Cardiac fibroblast (primary cell): ENCODE results near the gene REP15.
"Not testable (repeated sequence)": the region's sequence is repeated elsewhere in the genome, so short reads cannot be mapped to it uniquely, and the experiment has no call there.

ENCODE experiments used
- DNase-seq, 2 donors: peaks; one replicate each; pipeline versions ENCODE4 v3.0.0 to v3.0.0-alpha.2; 2010; ENCODE audit warnings: low read depth in 2 of 2
- H3K4me3 ChIP-seq, 2 donors: replicated peaks in 1 of 2; 1 replicate in 1 of 2; 2 replicates in 1 of 2; pipeline ENCODE4 v1.5.1; 2011; ENCODE audit warnings: low read depth in 2 of 2, low read length in 2 of 2, mild to moderate bottlenecking in 2 of 2, moderate library complexity in 1 of 2
- CTCF ChIP-seq: IDR thresholded peaks from one replicate; pipeline ENCODE4 v1.5.1; 2011; ENCODE audit warnings: low read depth, mild to moderate bottlenecking, low read length, inconsistent platforms

Gene REP15

GRCh38 chr12:27732281-27732680, 36.0 kb downstream of the REP15 start:
- DNase-seq: peak in 1 of 2 donors; percentile 22

GRCh38 chr12:27733052-27733656, 36.9 kb downstream of the REP15 start:
- TF ChIP-seq CTCF: peak; percentile 91

More at GRCh38 chr12:27732281-27732680, 36.0 kb downstream of the REP15 start:
- peak; percentile 40 for TF ChIP-seq CTCF
- H3K4me3 ChIP-seq: no peak overlapping the region

GRCh38 chr12:27733791-27734190, 37.5 kb downstream of the REP15 start:
- no peak overlapping the region for H3K4me3 ChIP-seq
- TF ChIP-seq CTCF: no peak
- peak; percentile 15 to 19 for DNase-seq

More at GRCh38 chr12:27733052-27733656, 36.9 kb downstream of the REP15 start:
- H3K4me3 ChIP-seq: no peak overlapping the region
- peak; percentile 60 to 66 for DNase-seq

- DNase-seq, H3K4me3 ChIP-seq: not testable (repeated sequence)
Observed at GRCh38 chr12:27734321-27734720, 38.1 kb downstream of the REP15 start.

- no peak overlapping the region for H3K4me3 ChIP-seq
- no peak for DNase-seq
- no peak for TF ChIP-seq CTCF
Observed at GRCh38 chr12:27743601-27744000, 47.4 kb downstream of the REP15 start.

- not testable (repeated sequence) for DNase-seq, H3K4me3 ChIP-seq
Observed at GRCh38 chr12:27745734-27746133, 49.5 kb downstream of the REP15 start.
